IMR-90 (cell line): ENCODE results near the gene RNF41. TPM values are rescaled to one million over a fixed set of nuclear protein-coding genes. Genes with fewer than 3 reads are reported as not detected.

Source experiments
- ATAC-seq: fragments of 200-7000 bp; cut with Tn5 transposase; 2 replicates; pipeline ENCODE4 v1.9.1; 2020; ENCODE audit warnings: low read depth, mild to moderate bottlenecking, moderate library complexity
- BruUV-seq: library from RNA; stranded (reverse); fragments of 400-500 nt; replicated peaks from 2 replicates; lab custom pipeline; 2021; lab: Mats Ljungman, UMichigan
- CTCF ChIA-PET: fragments of 300-600 bp; formaldehyde crosslinking; extraction: SDS; loops from one replicate; lab custom pipeline; 2021; ENCODE audit warnings: antibody characterized with exemption; lab: Yijun Ruan, JAX
- POLR2A ChIA-PET: fragments of 300-600 bp; sonication (Branson Sonifier 250); formaldehyde crosslinking; loops from one replicate; lab custom pipeline; 2022; ENCODE audit warnings: antibody characterized with exemption; ENCODE audit not compliant: unreplicated experiment; lab: Charles Lee
- DNase-seq: peaks from one replicate; pipeline ENCODE4 v3.0.0; 2013
- H2AFZ ChIP-seq: replicated peaks from 2 replicates; pipeline ENCODE3; 2013; ENCODE audit warnings: low read length, mild to moderate bottlenecking; ENCODE audit not compliant: poor library complexity
- H2AK5ac ChIP-seq: 2 replicates; pipeline ENCODE4 v1.6.1; 2013; ENCODE audit warnings: low read depth, low read length, inconsistent platforms
- H2AK9ac ChIP-seq: replicated peaks from 2 replicates; pipeline ENCODE3; 2013; ENCODE audit warnings: mild to moderate bottlenecking, low read depth, low read length, moderate library complexity; ENCODE audit not compliant: poor library complexity
- H2BK120ac ChIP-seq: 2 replicates; pipeline ENCODE4 v1.6.1; 2013; ENCODE audit warnings: low read depth, low read length, inconsistent platforms
- H2BK15ac ChIP-seq: 3 replicates; pipeline ENCODE4 v1.6.1; 2013; ENCODE audit warnings: low read depth, low read length, inconsistent platforms
- H2BK20ac ChIP-seq: 2 replicates; pipeline ENCODE4 v1.6.1; 2013; ENCODE audit warnings: low read depth, mild to moderate bottlenecking, inconsistent platforms, low read length, moderate library complexity
- H2BK5ac ChIP-seq: 2 replicates; pipeline ENCODE4 v1.6.1; 2013; ENCODE audit warnings: mild to moderate bottlenecking, low read depth, low read length, inconsistent platforms; ENCODE audit not compliant: poor library complexity, severe bottlenecking
- H3K14ac ChIP-seq: replicated peaks from 2 replicates; pipeline ENCODE4 v1.6.1; 2013; ENCODE audit warnings: low read depth, low read length, inconsistent platforms
- H3K18ac ChIP-seq: 2 replicates; pipeline ENCODE4 v1.6.1; 2013; ENCODE audit warnings: low read depth, low read length, control low read depth
- H3K23ac ChIP-seq: 2 replicates; pipeline ENCODE4 v1.6.1; 2013; ENCODE audit warnings: low read depth, low read length, inconsistent platforms
- H3K27ac ChIP-seq: 2 replicates; pipeline ENCODE4 v1.5.1; 2013; ENCODE audit warnings: mild to moderate bottlenecking, control low read depth, low read length; ENCODE audit not compliant: insufficient read depth
- H3K27me3 ChIP-seq: 2 replicates; pipeline ENCODE4 v1.6.1; 2013; ENCODE audit warnings: low read length; ENCODE audit not compliant: control insufficient read depth, insufficient read depth
- H3K36me3 ChIP-seq: 2 replicates; pipeline ENCODE4 v1.6.1; 2013; ENCODE audit warnings: low read length, mixed read lengths; ENCODE audit not compliant: control insufficient read depth, insufficient read depth
- H3K4ac ChIP-seq: 2 replicates; pipeline ENCODE4 v1.6.1; 2013; ENCODE audit warnings: low read depth, low read length, inconsistent platforms
- H3K4me1 ChIP-seq: 2 replicates; pipeline ENCODE4 v1.6.1; 2013; ENCODE audit warnings: low read length, mixed read lengths; ENCODE audit not compliant: control insufficient read depth, insufficient read depth
- H3K4me2 ChIP-seq: 2 replicates; pipeline ENCODE4 v1.6.1; 2013; ENCODE audit warnings: low read depth, mild to moderate bottlenecking, control low read depth, low read length, moderate library complexity
- H3K4me3 ChIP-seq: 2 replicates; pipeline ENCODE4 v1.5.1; 2013; ENCODE audit warnings: low read depth, mild to moderate bottlenecking, control low read depth, low read length, moderate library complexity; ENCODE audit not compliant: insufficient read depth
- H3K56ac ChIP-seq: 2 replicates; pipeline ENCODE4 v1.6.1; 2013; ENCODE audit warnings: low read length, inconsistent platforms; ENCODE audit not compliant: insufficient read depth; ENCODE audit errors: extremely low read depth
- H3K79me1 ChIP-seq, 2 experiments: 2 replicates each; pipeline ENCODE4 v1.6.1; 2013; ENCODE audit warnings: low read length in 2 of 2, inconsistent platforms in 1 of 2, low read depth in 1 of 2
- H3K9ac ChIP-seq: 2 replicates; pipeline ENCODE4 v1.6.1; 2013; ENCODE audit warnings: low read depth, low read length, control low read depth
- H3K9me1 ChIP-seq: 2 replicates; pipeline ENCODE4 v1.6.1; 2013; ENCODE audit warnings: low read length, inconsistent platforms; ENCODE audit not compliant: insufficient read depth
- H3K9me3 ChIP-seq: 2 replicates; pipeline ENCODE4 v1.6.1; 2013; ENCODE audit warnings: low read length; ENCODE audit not compliant: control insufficient read depth, insufficient read depth
- H4K20me1 ChIP-seq: 2 replicates; pipeline ENCODE4 v1.6.1; 2013; ENCODE audit warnings: low read length, inconsistent platforms; ENCODE audit not compliant: insufficient read depth
- H4K5ac ChIP-seq: 2 replicates; pipeline ENCODE4 v1.6.1; 2013; ENCODE audit warnings: mild to moderate bottlenecking, low read depth, low read length, control low read depth
- H4K8ac ChIP-seq, 2 experiments: 2 replicates each; pipeline ENCODE4 v1.6.1; 2013; ENCODE audit warnings: low read depth in 2 of 2, low read length in 2 of 2, control low read depth in 1 of 2, inconsistent platforms in 1 of 2
- H4K91ac ChIP-seq: 2 replicates; pipeline ENCODE4 v1.6.1; 2013; ENCODE audit warnings: low read depth, low read length, inconsistent platforms; ENCODE audit not compliant: insufficient read depth
- BHLHE40 ChIP-seq: fragments of 150-350 bp; IDR thresholded peaks from 2 replicates; pipeline ENCODE4 v1.6.1; 2016; ENCODE audit warnings: mild to moderate bottlenecking, low read depth, low read length
- CEBPB ChIP-seq: IDR thresholded peaks from 2 replicates; pipeline ENCODE4 v1.6.1; 2012; ENCODE audit warnings: low read depth, low read length, improper control_type of control experiment
- CHD1 ChIP-seq: IDR thresholded peaks from 2 replicates; pipeline ENCODE4 v1.6.1; 2012; ENCODE audit warnings: low read depth, low read length, improper control_type of control experiment
- FOS ChIP-seq: fragments of 150-350 bp; IDR thresholded peaks from 2 replicates; pipeline ENCODE4 v1.6.1; 2016; ENCODE audit warnings: low read depth, low read length
- MAFK ChIP-seq: IDR thresholded peaks from 2 replicates; pipeline ENCODE4 v1.6.1; 2012; ENCODE audit warnings: low read depth, low read length, improper control_type of control experiment
- MXI1 ChIP-seq: IDR thresholded peaks from 2 replicates; pipeline ENCODE4 v1.6.1; 2012; ENCODE audit warnings: low read depth, mild to moderate bottlenecking, low read length, moderate library complexity, borderline replicate concordance
- NFE2L2 ChIP-seq: fragments of 150-350 bp; IDR thresholded peaks from 2 replicates; pipeline ENCODE4 v1.6.1; 2016; ENCODE audit warnings: low read depth, mild to moderate bottlenecking, low read length
- POLR2A ChIP-seq: IDR thresholded peaks from 2 replicates; pipeline ENCODE4 v1.6.1; 2012; ENCODE audit warnings: mild to moderate bottlenecking, low read depth, low read length
- RCOR1 ChIP-seq: IDR thresholded peaks from 2 replicates; pipeline ENCODE4 v1.6.1; 2012; ENCODE audit warnings: mild to moderate bottlenecking, low read length, improper control_type of control experiment; ENCODE audit not compliant: insufficient replicate concordance
- RFX5 ChIP-seq: IDR thresholded peaks from 2 replicates; pipeline ENCODE4 v1.8.0; 2012; ENCODE audit warnings: low read depth, mild to moderate bottlenecking, low read length, moderate library complexity
- SMC3 ChIP-seq: fragments of 150-350 bp; IDR thresholded peaks from 2 replicates; pipeline ENCODE4 v1.6.1; 2016; ENCODE audit warnings: low read depth, mild to moderate bottlenecking, antibody characterized with exemption, low read length, moderate library complexity
- WGBS, 2 experiments: methylation state at CpG; one replicate each; pipeline versions ENCODE4 v1.1.5 to v1.1.7; 2013; ENCODE audit warnings: missing lambda C conversion rate in 2 of 2; ENCODE audit not compliant: insufficient read length in 1 of 2; ENCODE audit errors: extremely low coverage in 2 of 2; 5-methylcytosine and 5-hydroxymethylcytosine counted together
- dilution Hi-C: fragments of 300-500 bp; cut with HindIII; formaldehyde crosslinking; loops from one replicate; pipeline ENCODE4 v1.14.3; 2018; ENCODE audit warnings: low sequenced_read_pairs; ENCODE audit not compliant: unreplicated experiment
- in situ Hi-C: fragments of 300-500 bp; cut with MboI; formaldehyde crosslinking; loops from 3 replicates; pipeline ENCODE4 v1.14.3; 2019; ENCODE audit warnings: low sequenced_read_pairs, inconsistent platforms, mixed read lengths
- intact Hi-C: fragments of 100-400 bp; cut with micrococcal nuclease; formaldehyde crosslinking; loops from 2 replicates; pipeline ENCODE4 v1.10.0; 2022
- polyA plus RNA-seq, 3 experiments: library from polyadenylated mRNA; depleted of rRNA; stranded (reverse); fragments of >200 nt; gene quantifications; 2 replicates each; pipeline ENCODE4 v1.2.3, GENCODE V29; 2012; ENCODE audit warnings: low replicate concordance in 1 of 3
- total RNA-seq: library from RNA; depleted of rRNA; stranded (reverse); fragments of >200 nt; gene quantifications from 2 replicates; pipeline ENCODE4 v1.2.3, GENCODE V29; 2012
- TF ChIP-seq, protein P1 (sequence below): conservative IDR thresholded peaks from 2 replicates; pipeline ENCODE4 v1.5.1; 2012; ENCODE audit warnings: mild to moderate bottlenecking, low read depth, low read length, improper control_type of control experiment
- TF ChIP-seq, protein P2 (sequence below): fragments of 150-350 bp; IDR thresholded peaks from 2 replicates; pipeline ENCODE4 v1.6.1; 2017; ENCODE audit warnings: mild to moderate bottlenecking, antibody characterized with exemption, low read length, low read depth

Gene RNF41
- total and polyA plus RNA-seq, 2 of the 4 experiments (the other 2 are of a cell fraction) = 112 to 272 TPM

DNA sequence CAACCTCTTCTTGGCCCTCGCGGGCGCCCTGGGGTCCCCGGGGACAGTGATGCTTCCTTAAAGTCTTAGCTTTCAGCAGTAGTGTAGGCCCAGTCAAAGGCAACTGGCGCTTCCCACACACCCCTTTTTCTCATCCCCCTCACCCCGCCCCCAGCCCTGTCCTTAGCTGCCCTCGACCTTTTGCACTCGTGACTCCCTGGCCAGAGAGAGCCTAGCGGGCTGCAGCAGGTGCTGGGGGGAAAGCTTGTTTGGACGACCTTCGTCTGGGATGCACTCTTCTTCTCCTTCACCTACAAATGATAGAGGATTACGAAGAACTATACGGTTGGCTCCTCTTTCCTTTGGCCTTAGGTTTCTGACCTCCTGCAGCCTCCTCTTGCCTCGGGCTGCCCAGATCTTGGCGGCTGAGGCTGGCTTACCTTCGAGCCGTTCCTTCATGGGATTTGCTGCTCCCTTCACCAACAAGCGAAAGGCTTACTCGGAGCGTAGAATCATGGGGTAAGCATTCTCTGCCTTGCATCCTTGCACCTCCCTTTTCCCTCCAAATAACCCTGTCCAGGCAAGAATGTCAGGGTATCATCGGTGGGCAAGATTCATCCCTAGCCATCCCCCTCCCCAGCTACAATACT is 45.8 kb upstream of the RNF41 start:
- Histone ChIP-seq H3K18ac (no peak overlapping the region), H3K27ac (peak overlapping the region; percentile 42), H2BK15ac (no peak overlapping the region), H3K4me1 (peaks cover 7% of the 10 kb centered on the region; the same call in 1 of the 2 replicates), H2BK120ac (no peak overlapping the region), H3K9ac (peak overlapping the region; percentile 41), H3K9me3 (no peaks in the 10 kb centered on the region), H4K20me1 (no peaks in the 10 kb centered on the region), H3K9me1 (peaks cover 7% of the 10 kb centered on the region; the same call in 1 of the 2 replicates), H4K91ac (no peak overlapping the region; the same call in 1 of the 2 replicates), H3K27me3 (no peaks in the 10 kb centered on the region), H3K14ac (no peak overlapping the region), H2AK9ac (peak overlapping the region; percentile 88), H3K79me1 (peaks cover 0 to 21% of the 10 kb centered on the region in 2 experiments; a peak in 2 of 4 replicates), H4K5ac (0 out of 2 replicates have a peak overlapping the region, but pooled peaks have one; percentile 12), H3K23ac (0 out of 2 replicates have a peak overlapping the region, but pooled peaks have one; percentile 25), H3K4me3 (peak overlapping the region; percentile 61), H2AFZ (peak overlapping the region; percentile 100), H3K4me2 (peak overlapping the region; percentile 79), H4K8ac (peak overlapping the region; percentile 33 to 83; a peak in 3 of 4 replicates), H2BK5ac (no peak overlapping the region), H2BK20ac (no peak overlapping the region), H3K56ac (peak overlapping the region; percentile 27; the same call in 1 of the 2 replicates), H3K36me3 (peaks cover 11% of the 10 kb centered on the region), H2AK5ac (peak overlapping the region; percentile 34; the same call in 1 of the 2 replicates), H3K4ac (peak overlapping the region; percentile 24; the same call in 1 of the 2 replicates)
- ATAC-seq (peak; percentile 1; the same call in 1 of the 2 replicates), DNase-seq (no peak)
- BruUV-seq = no TSS peak
- ChIA-PET CTCF (interaction anchor here (1.4 kb wide), 1 partner anchor 34 kb away, joined by 4 read pairs; no protein-coding TSS in a partner anchor), POLR2A (no interaction called here)
- dilution Hi-C loops (no loop called here), intact Hi-C loops (loop anchor here (2.0 kb wide), 1 partner anchor 197 kb away; no protein-coding TSS in a partner anchor), in situ Hi-C loops (no loop called here)
- TF ChIP-seq NFE2L2 = no peak
- no peak for TF ChIP-seq MAFK
- no peak for TF ChIP-seq MXI1
- no peak for TF ChIP-seq RCOR1
- TF ChIP-seq FOS = no peak
- TF ChIP-seq, protein P1, sequence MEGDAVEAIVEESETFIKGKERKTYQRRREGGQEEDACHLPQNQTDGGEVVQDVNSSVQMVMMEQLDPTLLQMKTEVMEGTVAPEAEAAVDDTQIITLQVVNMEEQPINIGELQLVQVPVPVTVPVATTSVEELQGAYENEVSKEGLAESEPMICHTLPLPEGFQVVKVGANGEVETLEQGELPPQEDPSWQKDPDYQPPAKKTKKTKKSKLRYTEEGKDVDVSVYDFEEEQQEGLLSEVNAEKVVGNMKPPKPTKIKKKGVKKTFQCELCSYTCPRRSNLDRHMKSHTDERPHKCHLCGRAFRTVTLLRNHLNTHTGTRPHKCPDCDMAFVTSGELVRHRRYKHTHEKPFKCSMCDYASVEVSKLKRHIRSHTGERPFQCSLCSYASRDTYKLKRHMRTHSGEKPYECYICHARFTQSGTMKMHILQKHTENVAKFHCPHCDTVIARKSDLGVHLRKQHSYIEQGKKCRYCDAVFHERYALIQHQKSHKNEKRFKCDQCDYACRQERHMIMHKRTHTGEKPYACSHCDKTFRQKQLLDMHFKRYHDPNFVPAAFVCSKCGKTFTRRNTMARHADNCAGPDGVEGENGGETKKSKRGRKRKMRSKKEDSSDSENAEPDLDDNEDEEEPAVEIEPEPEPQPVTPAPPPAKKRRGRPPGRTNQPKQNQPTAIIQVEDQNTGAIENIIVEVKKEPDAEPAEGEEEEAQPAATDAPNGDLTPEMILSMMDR = no peak
- no peak for TF ChIP-seq CEBPB
- TF ChIP-seq BHLHE40 = no peak
- no peak for TF ChIP-seq RFX5
- TF ChIP-seq, protein P2, sequence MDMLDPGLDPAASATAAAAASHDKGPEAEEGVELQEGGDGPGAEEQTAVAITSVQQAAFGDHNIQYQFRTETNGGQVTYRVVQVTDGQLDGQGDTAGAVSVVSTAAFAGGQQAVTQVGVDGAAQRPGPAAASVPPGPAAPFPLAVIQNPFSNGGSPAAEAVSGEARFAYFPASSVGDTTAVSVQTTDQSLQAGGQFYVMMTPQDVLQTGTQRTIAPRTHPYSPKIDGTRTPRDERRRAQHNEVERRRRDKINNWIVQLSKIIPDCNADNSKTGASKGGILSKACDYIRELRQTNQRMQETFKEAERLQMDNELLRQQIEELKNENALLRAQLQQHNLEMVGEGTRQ = no peak
- TF ChIP-seq POLR2A = no peak
- no peak for TF ChIP-seq SMC3
- TF ChIP-seq CHD1 = no peak
- 30% methylated on average over 2 of the region's 21 CpGs; no CpG with 5 or more reads in 1 of the 2 experiments for WGBS, 2 experiments
